ENCODE data around the gene P2RX4. TPM values are rescaled to one million over a fixed set of nuclear protein-coding genes. Genes with fewer than 3 reads are reported as not detected.

The P2RX4 gene
- total and polyA plus RNA-seq, 2 of the 4 experiments (the other 2 are of a cell fraction), result 9.5 to 12.6 TPM

DNA sequence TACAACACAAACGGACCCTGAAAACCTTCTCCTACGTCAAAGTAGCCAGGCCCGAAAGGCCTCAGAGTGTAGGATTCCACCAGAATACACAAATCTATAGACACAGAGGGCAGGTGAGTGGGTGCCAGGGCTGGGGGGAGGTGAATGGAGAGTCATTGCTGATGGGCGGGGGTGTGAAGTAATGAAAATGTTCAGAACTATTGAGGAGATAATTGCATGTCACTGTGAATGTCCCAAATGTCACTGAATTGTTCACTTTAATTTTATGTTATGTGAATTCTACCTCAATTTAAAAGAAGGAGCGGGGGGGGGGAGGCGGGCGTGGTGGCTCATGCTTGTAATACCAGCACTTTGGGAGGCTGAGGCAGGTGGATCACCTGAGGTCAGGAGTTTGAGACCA, 36.0 kb downstream of the P2RX4 start:
- Histone ChIP-seq H2BK5ac (ENCODE audit: low read depth, low read length, poor library complexity, severe bottlenecking) (no peak overlapping the region), H3K4me2 (ENCODE audit: low read depth, low read length) (no peak overlapping the region), H4K91ac (ENCODE audit: insufficient read depth, low read depth, low read length) (no peak overlapping the region), H3K18ac (ENCODE audit: low read depth, low read length) (no peak overlapping the region), H4K5ac (ENCODE audit: low read depth, low read length) (no peak overlapping the region), H3K14ac (replicated peaks; ENCODE audit: low read depth, low read length) (no peak overlapping the region), H3K4me3 (ENCODE audit: insufficient read depth, low read depth, low read length) (no peak overlapping the region), H4K20me1 (ENCODE audit: insufficient read depth, low read length) (peaks cover 3% of the 10 kb centered on the region; the same call in 1 of the 2 replicates), H2AFZ (replicated peaks; ENCODE audit: low read length, poor library complexity) (no peak overlapping the region), H3K9ac (ENCODE audit: low read depth, low read length) (no peak overlapping the region), H4K8ac (ENCODE audit: low read depth in 2 of 2, low read length in 2 of 2) (no peak overlapping the region), H3K9me3 (ENCODE audit: control insufficient read depth, insufficient read depth, low read length) (no peaks in the 10 kb centered on the region), H3K9me1 (ENCODE audit: insufficient read depth, low read length) (no peaks in the 10 kb centered on the region; the same call in 1 of the 2 replicates), H3K36me3 (ENCODE audit: control insufficient read depth, insufficient read depth, low read length) (peaks cover 52% of the 10 kb centered on the region), H3K27me3 (ENCODE audit: control insufficient read depth, insufficient read depth, low read length) (no peaks in the 10 kb centered on the region), H2AK5ac (ENCODE audit: low read depth, low read length) (no peak overlapping the region), H2BK20ac (ENCODE audit: low read depth, low read length) (no peak overlapping the region), H2BK15ac (ENCODE audit: low read depth, low read length) (no peak overlapping the region), H3K27ac (ENCODE audit: insufficient read depth, low read length) (no peak overlapping the region), H3K4ac (ENCODE audit: low read depth, low read length) (no peak overlapping the region), H3K4me1 (ENCODE audit: control insufficient read depth, insufficient read depth, low read length) (no peaks in the 10 kb centered on the region), H3K23ac (ENCODE audit: low read depth, low read length) (no peak overlapping the region), H3K56ac (ENCODE audit: extremely low read depth, insufficient read depth, low read length) (no peak overlapping the region), H3K79me1 (ENCODE audit: low read depth in 1 of 2, low read length in 2 of 2) (no peaks in the 10 kb centered on the region), H2AK9ac (replicated peaks; ENCODE audit: low read depth, low read length, poor library complexity) (no peak overlapping the region), H2BK120ac (ENCODE audit: low read depth, low read length) (no peak overlapping the region)
- no CpG with 5 or more reads among the region's 7 CpGs for WGBS, 2 experiments (ENCODE audit: extremely low coverage in 2 of 2, insufficient read length in 1 of 2)
- ATAC-seq (ENCODE audit: low read depth) (no peak), DNase-seq (no peak)
- dilution Hi-C loops (cut with HindIII; ENCODE audit: low sequenced_read_pairs, unreplicated experiment), result no loop called here
- TF ChIP-seq CHD1 (IDR thresholded peaks at IDR 0.05; ENCODE audit: low read depth, low read length), result no peak
- TF ChIP-seq NFE2L2 (IDR thresholded peaks at IDR 0.05; ENCODE audit: low read depth, low read length), result no peak
- TF ChIP-seq, protein P1, sequence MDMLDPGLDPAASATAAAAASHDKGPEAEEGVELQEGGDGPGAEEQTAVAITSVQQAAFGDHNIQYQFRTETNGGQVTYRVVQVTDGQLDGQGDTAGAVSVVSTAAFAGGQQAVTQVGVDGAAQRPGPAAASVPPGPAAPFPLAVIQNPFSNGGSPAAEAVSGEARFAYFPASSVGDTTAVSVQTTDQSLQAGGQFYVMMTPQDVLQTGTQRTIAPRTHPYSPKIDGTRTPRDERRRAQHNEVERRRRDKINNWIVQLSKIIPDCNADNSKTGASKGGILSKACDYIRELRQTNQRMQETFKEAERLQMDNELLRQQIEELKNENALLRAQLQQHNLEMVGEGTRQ (IDR thresholded peaks at IDR 0.05; ENCODE audit: low read depth, low read length), result no peak
- TF ChIP-seq, protein P2, sequence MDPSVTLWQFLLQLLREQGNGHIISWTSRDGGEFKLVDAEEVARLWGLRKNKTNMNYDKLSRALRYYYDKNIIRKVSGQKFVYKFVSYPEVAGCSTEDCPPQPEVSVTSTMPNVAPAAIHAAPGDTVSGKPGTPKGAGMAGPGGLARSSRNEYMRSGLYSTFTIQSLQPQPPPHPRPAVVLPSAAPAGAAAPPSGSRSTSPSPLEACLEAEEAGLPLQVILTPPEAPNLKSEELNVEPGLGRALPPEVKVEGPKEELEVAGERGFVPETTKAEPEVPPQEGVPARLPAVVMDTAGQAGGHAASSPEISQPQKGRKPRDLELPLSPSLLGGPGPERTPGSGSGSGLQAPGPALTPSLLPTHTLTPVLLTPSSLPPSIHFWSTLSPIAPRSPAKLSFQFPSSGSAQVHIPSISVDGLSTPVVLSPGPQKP (IDR thresholded peaks at IDR 0.05; ENCODE audit: borderline replicate concordance, low read depth, low read length), result no peak
- TF ChIP-seq BHLHE40 (IDR thresholded peaks at IDR 0.05; ENCODE audit: low read depth, low read length), result no peak
- BruUV-seq (replicated peaks), result no TSS peak
- intact Hi-C loops (cut with micrococcal nuclease), result no loop called here
- ChIA-PET CTCF (no interaction called here), POLR2A (ENCODE audit: unreplicated experiment) (no interaction called here)
- in situ Hi-C loops (cut with MboI; ENCODE audit: low sequenced_read_pairs), result no loop called here
